GM19397 (cell line): ENCODE results near the gene ITLN1.

Experiments used
- ATAC-seq: cut with Tn5 transposase; IDR thresholded peaks from one replicate; pipeline ENCODE4 v1.9.1; 2021; ENCODE audit warnings: mild to moderate bottlenecking, moderate library complexity; ENCODE audit not compliant: unreplicated experiment

The ITLN1 gene

DNA sequence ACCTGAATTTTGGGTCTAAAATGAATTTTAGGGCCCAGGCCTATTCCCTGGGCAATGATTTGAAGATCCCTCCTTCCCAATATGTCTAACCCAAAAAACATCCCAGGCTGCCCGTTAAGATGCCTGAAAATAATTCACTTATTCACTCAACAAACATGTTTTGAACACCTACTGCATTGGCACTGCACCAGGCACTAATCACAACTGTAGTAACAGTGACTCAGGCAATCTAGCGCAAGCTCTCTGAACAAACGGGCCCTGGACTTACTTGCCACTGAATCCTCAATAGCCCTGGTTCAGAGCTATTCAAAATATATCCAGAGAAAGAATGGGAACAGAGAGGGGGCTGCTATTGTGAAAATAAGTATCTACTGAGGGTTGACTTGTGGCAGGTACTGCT, 26.5 kb downstream of the ITLN1 start:
- ATAC-seq, result no peak

DNA sequence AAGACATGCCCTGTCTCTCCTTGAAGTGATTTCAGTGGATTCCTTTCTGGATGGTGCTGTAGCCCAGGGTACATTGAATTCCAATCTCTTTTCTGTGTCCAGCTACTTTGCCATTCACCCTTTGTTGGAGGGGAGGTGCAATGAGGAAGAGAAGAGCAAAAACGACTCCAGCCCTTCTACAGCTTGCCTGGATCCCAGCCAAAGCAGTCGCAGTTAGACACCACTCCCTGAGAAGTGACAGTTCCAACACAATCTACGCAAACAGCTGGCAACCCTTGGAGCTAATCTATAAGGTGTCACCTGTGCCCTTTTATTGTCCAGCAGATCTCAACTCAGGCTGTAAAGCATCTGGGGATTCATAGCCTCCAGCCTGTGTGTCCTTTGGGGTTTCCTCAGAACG, 26.9 kb downstream of the ITLN1 start:
- ATAC-seq, result no peak

DNA sequence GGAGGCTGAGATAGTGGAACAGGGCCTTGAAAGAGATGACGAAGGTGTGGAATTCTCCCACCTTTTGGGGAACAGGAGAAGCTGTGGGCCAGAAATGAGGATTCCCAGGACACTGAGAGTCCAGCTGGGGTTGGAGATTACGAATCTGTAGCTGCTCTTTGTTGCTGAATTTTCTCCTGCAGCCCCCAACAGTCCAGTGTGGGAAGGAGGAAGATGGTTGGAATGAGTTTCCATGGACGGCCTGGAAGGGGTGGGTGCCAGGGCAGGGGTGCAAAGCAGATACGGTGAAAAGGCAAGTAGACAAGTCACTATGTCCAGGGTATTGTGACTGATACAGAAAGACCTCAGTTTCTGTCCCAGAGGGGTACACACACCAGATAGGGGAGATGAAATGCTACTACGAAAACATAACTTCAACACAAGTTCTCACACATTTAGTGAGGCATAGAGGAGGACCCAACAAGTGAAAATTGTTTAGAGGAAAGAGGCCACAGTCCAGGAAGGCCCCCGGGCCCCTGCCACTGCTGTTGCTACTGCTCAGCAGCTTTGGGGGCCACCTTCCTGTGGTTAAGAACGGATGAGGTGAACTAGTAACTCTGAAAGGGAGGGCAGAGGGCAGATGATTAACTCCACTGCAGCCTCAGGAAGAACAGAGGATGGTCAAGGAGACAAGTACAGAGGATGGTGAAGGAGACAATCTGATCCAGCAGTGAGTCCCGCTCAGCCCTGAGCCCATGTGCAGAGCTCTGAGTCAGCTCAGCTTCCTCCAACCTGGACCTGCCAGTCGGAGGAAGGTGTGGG, 29.6 kb downstream of the ITLN1 start:
- peak; percentile 75 for ATAC-seq

DNA sequence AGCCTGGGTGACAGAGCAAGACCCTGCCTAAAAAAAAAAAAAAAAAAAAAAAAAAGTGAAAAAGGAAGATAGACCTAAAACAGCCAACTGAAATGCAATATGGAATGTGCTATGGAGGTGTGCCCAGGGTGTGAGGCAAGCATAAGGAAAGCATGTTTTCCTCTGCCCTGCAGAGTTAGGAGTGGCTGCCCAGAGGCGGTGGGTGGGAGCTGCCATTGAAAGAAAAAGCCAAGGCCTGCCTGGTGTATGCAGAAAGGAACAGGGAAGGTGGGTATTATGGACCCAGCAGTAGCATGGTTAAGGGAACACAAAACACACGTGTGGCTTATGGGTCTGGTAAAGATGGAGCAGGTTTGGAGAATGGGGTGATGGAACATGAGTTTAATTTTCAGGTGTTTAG, 31.2 kb downstream of the ITLN1 start:
- ATAC-seq, result no peak

DNA sequence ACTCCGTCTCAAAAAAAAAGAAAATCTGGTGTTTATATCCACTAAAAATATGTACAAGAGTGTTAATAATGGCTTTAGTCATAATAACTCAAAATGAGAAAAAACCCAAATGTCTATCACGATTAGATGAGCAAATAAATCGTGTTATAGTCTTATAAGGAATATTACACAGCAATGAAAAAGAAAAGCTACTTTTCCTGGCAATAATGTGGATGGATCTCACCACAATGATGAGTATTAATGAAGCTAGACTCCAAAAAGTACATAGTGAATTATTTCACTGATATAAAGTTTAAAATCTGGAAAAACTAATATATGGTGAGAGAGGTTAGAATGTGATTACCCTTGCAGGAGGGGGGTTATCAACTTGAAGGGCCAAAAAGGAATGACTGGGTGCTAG, 32.0 kb downstream of the ITLN1 start:
- ATAC-seq, result no peak

DNA sequence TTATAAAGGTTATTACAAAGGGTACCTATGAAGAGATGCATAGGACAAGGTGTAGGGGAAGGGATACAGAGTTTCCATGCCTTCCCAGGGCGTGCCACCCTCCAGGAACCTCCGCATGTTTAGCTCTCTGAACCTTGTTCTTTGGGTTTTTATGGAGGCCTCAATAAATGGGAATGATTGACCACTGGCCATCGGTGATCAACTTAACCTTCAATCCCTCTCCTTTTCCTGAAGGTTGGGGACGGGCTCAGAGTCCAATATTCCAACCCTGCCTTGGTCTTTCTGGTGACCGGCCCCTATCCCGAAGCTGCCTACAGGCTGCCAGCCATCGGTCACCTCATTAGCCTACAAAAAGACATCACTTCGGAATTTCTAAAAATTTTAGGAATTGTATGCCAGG, 34.0 kb downstream of the ITLN1 start:
- ATAC-seq, result no peak

DNA sequence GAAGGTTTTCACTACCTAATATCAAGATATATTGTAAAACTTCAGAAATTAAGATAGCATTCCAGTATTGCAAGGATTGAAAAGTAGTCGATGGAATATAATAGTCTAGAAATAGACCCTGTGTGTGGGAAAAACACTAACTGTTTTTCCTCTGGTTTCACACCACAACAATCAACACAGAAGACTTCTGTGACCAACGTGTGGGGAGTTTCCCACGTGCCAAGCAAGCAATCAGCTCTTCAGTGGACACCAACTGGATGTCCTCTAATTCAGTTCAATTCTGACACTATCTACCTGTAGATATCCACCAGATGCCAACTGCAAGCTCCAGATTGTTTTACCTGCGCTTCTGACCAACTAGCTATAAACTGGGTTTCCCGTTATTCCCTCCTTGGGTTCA, 34.4 kb downstream of the ITLN1 start:
- ATAC-seq, result no peak

DNA sequence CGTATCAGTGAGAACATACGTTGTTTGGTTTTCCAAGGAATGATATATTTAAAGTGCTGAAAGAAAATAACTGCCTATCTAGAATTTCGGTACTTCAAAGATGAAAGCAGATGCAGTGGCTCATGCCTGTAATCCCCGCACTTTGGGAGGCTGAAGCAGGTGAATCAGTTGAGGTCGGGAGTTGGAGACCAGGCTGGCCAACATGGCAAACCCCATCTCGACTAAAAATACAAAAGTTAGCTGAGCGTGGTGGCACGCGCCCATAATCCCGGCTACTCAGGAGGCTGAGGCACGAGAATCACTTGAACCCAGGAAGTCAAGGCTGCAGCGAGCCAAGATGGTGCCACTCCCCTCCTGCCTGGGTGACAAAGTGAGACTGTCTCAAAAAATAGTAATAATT, 38.7 kb downstream of the ITLN1 start:
- ATAC-seq, result no peak

DNA sequence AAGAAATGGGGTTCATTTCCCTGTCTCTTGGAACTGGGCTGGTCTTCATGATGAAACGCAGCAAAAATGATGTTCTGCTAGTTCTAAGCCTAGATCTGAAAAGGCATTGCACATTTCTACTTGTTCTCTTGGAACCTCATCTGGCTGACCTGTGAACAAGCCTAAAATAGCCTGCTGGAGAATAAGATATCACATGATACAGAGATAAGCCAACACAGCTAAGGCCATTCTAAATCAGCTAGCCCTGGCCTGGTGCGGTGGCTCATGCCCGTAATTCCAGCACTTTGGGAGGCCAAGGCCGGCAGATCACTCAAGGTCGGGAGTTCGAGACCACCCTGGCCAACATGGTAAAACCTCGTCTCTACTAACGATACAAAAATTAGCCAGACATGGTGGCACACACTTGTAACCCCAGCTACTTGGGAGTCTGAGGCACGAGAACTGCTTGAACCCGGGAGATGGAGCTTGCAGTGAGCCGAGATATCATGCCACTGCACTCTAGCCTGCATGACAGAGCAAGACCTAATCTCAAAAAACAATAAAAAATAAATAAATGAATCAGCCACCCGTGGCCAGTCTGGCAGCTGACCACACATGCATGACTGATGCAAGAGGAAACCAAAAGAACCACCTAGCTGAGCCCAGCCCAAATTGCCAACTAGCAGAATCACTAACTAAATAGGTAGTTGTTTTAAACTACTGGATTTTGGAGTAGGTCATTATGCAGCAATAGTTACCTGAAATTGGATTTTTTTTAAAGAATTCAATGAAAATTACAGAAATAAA, 40.3 kb downstream of the ITLN1 start:
- no peak for ATAC-seq

DNA sequence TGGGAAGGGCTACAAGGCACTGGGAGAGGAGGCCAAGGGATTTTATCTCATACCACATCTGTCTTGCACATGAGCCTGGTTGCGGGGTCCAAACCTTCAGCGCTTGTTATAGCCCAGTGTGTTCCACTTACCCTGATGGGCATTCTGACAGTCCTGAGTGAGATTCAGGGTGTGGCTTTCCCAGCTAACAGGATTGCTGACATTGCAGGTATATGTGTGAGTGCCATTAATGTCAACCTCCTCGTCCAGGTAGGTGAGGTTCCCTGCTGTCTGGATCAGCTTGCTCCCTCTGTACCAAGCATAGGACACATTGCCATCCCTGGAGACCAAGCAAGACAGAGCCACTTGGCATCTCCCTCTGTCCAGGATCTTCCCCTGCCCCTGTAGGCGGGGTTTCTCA, 43.9 kb downstream of the ITLN1 start:
- no peak for ATAC-seq

DNA sequence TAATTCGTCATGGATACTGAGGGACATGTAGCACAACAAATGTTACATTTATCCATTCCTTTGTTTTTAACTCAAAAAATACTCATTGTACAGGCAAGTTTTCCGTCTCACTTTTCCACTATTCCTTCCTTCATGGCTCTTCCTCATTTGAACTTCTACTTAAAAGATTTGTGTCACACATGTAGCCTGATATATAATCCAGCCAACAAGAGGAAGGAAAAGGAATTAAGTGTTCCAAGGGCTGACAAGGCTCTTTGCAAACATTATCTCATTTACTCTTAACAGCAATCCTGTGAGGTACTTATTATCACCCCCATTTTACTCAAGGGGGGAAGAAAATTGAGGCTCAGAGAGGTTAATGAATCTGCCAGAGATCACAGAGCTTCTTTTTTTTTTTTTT, 45.2 kb downstream of the ITLN1 start:
- no peak for ATAC-seq

DNA sequence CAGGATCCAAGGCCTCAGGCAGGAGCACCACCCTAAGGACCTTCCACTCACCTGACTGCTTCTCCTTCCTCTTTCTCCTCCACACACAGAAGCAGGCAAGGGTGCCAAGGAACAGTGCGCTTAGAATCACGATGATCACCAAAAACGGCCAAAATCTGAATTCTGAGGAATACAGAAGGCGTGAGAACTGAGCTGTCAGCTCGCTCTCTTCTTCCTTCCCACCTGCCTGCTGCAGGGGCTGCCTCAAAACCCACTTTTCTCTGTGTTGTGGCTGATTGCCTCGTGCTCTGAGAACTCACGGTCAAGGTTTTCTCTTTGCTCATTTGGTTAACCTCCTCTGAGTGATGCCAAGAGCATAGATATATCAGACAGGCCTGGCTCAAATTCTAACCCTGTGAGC, 46.1 kb downstream of the ITLN1 start:
- no peak for ATAC-seq

DNA sequence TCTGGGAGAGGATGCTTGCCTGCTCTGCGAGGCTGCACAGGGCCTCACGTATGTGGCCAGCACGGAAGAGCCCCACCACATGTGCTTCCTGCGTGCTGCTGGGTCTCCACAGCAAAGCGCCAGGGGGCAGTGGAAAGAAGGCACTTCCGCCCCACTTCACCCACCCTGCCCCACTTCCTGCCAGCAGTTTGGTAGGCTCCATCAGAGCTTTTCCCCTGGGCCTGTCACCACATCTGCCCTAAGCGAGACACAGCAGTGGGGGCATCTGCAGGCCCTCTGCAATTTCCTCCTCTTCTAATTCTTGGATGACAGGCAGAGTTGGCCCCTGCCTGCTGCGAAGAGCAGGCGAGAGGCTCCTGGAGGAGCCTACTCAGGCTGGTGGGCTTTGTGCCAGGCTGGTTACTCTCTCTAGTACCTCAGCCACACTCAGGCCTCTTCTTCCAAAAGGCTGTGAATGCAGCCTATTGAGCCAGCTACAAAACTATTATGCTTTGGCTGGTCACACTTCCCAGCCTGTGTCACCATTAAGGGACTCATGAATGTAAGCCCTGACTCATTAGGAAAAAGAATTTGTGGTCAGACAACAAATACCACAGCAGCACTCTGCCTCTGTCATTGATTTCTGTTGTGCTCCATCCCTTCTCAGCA, 47.3 kb downstream of the ITLN1 start:
- peak; percentile 77 for ATAC-seq

DNA sequence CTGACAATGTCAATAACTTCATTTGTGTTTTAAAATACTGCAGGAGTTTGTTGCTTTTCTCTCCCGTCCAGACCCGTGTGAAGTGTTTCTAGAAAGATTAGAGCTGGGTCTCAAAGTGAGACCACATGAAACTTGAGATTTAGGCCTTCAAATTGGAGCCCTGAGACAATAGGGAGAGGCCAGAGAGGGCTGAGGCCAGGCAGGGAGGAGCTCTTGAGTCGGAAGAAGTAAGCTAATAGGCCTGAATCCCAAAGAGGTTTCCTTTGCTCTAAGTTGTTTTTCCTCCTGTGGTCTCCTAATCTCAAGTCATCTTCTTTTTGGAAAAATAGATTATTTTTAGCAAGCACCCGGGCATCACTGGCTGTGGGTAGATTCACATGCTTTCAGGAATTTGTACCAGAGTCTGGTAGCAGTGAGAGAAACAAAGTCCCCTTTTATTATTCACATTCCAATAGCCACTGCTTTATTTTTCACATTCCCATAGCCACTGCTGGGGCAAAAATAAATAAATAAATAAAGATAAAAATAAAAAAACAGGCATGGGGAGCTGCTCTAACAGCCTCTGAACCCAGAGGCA, 47.9 kb downstream of the ITLN1 start:
- ATAC-seq, result no peak

DNA sequence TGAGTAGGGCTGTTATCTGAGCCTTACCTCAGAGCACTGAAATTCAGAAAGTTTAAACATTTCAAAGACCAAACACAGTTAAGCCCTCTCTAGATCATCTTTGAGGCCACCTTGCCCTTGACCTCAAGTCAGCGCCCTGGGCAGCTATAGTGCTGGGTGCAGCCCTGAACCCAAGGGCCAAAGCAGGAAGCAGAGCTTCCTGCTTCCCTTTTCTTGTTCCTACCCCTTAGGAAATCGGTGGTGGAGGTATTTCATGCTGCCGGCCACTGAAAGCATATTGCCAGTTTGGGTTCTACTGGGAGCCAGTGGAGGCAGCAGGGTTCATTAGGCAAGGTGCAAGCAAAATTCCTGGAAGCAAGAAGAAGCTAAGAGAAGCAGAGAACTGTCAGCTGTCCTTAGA, 48.4 kb downstream of the ITLN1 start:
- no peak for ATAC-seq

DNA sequence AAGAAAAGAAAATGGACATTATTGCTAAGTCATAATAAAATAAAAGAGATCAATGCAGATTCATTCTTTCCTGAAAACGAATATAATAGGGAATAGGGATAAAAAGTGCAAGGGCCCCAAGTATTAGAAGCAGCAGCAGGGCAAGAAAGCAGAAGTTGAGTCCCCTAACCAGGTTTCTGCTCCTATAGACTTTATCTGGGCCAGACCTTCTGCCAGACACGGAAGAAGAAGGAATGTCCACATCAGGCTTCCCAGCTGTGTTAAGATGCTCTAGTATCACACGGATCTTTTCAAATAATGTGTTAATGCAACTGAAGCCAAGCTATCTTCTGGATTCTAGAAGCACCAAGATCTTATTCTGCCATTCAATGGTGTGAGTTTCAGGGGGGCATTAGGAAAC, 49.2 kb downstream of the ITLN1 start:
- no peak for ATAC-seq

DNA sequence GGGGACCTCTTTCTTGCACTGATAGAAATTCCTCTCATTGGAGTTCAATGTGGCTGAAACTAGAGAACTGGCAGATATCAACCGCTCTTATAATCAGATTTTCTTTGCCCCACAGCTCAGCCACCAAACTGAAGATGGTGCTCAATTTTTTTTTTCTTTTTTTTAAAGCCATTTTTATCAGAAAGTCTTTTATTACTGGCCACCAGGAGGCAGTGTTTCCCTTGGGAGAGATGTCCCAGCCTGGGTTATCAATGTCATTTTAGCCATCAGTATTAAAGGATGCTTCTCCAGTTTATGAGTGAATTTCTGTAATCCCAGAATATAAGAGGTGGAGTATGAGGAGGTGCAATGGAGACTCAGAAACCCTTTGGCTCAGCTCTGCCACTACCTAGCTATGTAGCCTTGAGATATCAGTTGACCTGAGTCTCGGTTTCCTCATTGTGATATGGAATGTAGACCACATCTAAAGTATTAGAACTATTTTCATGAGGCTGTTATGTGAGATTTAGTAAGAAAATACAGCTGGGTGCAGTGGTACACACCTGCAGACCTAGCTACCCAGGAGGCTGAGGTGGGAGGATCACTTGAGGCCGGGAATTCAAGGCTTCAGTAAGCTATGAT, 49.9 kb downstream of the ITLN1 start:
- no peak for ATAC-seq

DNA sequence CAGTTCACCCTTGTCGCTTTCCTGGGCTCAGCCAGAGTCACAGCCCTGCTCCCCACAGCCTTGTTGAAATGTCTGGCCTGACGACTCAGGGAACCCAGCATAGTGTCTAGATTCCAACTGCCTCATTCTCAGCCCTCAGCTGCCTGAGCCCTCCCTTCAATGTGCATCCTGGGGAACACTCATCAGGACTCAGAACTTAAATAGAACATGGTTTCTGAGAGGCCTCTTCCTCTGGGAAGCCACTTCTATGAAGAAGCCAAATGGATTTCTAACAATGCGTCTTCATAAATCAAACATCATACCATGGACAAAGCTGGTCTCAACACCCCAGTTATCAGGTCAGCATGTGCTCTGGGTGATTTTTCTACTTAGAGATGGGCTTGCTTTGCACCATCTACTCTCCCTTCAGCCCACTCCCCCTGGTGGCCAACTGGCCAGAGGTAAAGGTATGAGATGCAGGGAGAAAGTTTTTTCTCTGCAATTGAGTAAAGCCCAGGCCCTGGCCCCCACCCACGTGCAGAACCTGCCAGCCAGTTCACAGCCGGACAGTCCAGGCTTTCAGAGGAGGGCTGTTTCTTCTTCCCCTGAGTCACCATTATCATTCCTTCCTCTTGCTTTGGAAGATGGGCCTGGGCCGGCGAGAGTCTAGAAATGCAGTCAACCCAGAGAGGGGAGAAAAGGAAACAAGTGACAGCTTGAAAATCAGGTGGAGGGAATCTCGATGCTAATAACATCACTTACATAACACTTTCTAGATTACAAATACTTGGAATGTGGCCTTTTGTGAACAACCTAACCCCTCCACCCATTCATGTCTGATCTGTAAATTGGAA, 54.4 kb downstream of the ITLN1 start:
- no peak for ATAC-seq

DNA sequence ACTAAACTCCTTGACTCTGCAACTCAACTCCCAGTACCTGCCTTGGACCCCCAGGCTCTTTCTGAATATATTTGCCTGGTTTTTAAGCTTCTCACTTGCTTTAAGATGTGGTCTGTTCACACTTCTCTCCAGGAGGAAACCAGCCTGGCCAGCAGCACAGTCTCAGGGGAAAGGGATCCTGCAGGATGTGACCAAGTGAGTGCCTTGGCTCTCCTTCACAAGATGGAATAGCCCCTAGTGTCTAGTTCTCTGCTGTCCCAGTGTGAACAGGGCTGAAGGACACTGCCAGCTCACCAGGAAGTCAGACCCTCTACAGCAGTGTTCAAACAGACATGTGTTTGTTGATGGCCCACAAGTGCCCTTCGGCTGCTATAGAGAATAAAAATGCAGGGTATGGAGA, 55.2 kb downstream of the ITLN1 start:
- ATAC-seq, result no peak

DNA sequence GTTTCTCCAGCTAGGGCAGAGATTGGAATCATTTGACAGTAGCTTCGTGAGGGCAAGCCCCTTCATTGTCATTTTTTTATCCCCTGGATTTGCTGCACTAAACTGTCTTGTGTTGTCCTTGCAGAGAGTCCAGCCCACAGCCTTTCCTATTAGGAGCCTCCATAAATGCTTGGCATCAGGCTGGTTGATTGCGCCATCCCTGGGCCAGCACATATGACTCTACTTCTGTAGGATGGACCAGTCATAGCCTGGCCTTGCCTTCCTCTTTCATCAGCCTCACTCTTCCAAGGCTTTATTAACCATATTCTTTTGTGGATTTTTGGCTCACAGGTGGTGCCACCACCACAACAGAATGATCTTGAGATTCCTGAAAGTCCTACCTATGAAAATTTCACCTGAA, 57.6 kb downstream of the ITLN1 start:
- no peak for ATAC-seq
